ENCODE measurements around the gene RPLP2. TPM values are rescaled to one million over a fixed set of nuclear protein-coding genes. Genes with fewer than 3 reads are reported as not detected.

The RPLP2 gene
- total RNA-seq, 1 experiment from 2014 or later: 2,582 TPM

DNA sequence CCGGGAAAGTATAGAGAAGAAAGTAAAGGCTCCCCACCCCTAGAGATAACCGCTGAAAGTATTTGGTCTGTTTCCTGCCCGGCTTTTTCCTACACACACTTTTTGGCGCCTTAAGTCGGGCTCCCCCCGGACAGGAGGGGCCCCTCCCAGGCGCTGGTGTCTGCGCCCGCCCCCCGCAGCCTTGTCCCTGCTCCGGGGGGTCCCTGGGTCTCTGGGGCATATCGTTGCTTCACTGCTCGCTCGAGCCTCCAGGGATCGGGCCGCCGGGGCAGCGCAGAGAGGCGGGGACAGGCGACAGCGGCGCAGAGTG lies 17.0 kb downstream of the RPLP2 start:
- H3K9me3 Mint-ChIP-seq: no peaks in the 10 kb centered on the region
- peaks cover 24% of the 10 kb centered on the region for H3K27me3 Mint-ChIP-seq (ENCODE audit: low read depth)
- peak overlapping the region; percentile 70 for H3K4me3 Mint-ChIP-seq
- peaks cover 36% of the 10 kb centered on the region for H3K4me1 Mint-ChIP-seq
- no peak overlapping the region for H3K27ac Mint-ChIP-seq
- no peak for ATAC-seq
- POLR2A ChIA-PET: interaction anchor here (2.0 kb wide), 1 partner anchor 18 kb away, joined by 5 read pairs; the partner anchor contains the start of gene RPLP2
- DNase-seq (ENCODE audit: low spot score): no peak
- CTCF ChIA-PET: interaction anchor here (1.3 kb wide), 1 partner anchor 22 kb away, joined by 5 read pairs; no protein-coding TSS in a partner anchor
- H3K36me3 Mint-ChIP-seq: no peaks in the 10 kb centered on the region
- TF ChIP-seq ATF3 (CRISPR knock-in tag; conservative IDR thresholded peaks at IDR 0.05) (no peak), SP1 (CRISPR knock-in tag; conservative IDR thresholded peaks at IDR 0.05) (no peak), GABPB1 (CRISPR knock-in tag; IDR thresholded peaks at IDR 0.05) (no peak), JUN (CRISPR knock-in tag; IDR thresholded peaks at IDR 0.05) (no peak), CDX4 (CRISPR knock-in tag; IDR thresholded peaks at IDR 0.05; ENCODE audit: borderline replicate concordance) (no peak), ZNF423 (CRISPR knock-in tag; IDR thresholded peaks at IDR 0.05) (peak; percentile 48; the same call in 1 of the 2 replicates), E2F4 (CRISPR knock-in tag; IDR thresholded peaks at IDR 0.05; ENCODE audit: borderline replicate concordance, low read depth) (no peak)

- ChIA-PET POLR2A (interaction anchor here (1.1 to 4.7 kb wide), 4 partner anchors 8 to 18 kb away, joined by 4 to 38 read pairs (median 5); partner anchors contain the start of genes PNPLA2 and RPLP2), CTCF (interaction anchor here (0.8 to 7.7 kb wide), 5 partner anchors 9 to 49 kb away, joined by 3 to 82 read pairs (median 16); partner anchors contain the start of genes PNPLA2, POLR2L and TSPAN4)
- Mint-ChIP-seq H3K4me1 (peaks cover 39% of the 10 kb centered on the region), H3K27me3 (ENCODE audit: low read depth) (peaks cover 29% of the 10 kb centered on the region), H3K36me3 (no peaks in the 10 kb centered on the region), H3K4me3 (peak overlapping the region; percentile 76), H3K27ac (peak overlapping the region; percentile 58), H3K9me3 (no peaks in the 10 kb centered on the region)
- peak; percentile 7 for ATAC-seq
- DNase-seq (ENCODE audit: low spot score): peak; percentile 77
- peak; percentile 68; the same call in 1 of the 2 replicates for TF ChIP-seq SMAD3 (CRISPR knock-in tag; IDR thresholded peaks at IDR 0.05; ENCODE audit: borderline replicate concordance)
- TF ChIP-seq HMGXB4 (CRISPR knock-in tag; IDR thresholded peaks at IDR 0.05): peak; percentile 48; the same call in 1 of the 2 replicates
- peak; percentile 73; the same call in 1 of the 2 replicates for TF ChIP-seq ETV6 (CRISPR knock-in tag; IDR thresholded peaks at IDR 0.05)
- TF ChIP-seq EMX1 (CRISPR knock-in tag; IDR thresholded peaks at IDR 0.05): no peak
- TF ChIP-seq, protein P1, sequence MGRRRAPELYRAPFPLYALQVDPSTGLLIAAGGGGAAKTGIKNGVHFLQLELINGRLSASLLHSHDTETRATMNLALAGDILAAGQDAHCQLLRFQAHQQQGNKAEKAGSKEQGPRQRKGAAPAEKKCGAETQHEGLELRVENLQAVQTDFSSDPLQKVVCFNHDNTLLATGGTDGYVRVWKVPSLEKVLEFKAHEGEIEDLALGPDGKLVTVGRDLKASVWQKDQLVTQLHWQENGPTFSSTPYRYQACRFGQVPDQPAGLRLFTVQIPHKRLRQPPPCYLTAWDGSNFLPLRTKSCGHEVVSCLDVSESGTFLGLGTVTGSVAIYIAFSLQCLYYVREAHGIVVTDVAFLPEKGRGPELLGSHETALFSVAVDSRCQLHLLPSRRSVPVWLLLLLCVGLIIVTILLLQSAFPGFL (CRISPR knock-in tag; IDR thresholded peaks at IDR 0.05; ENCODE audit: borderline replicate concordance): no peak
- TF ChIP-seq ZBTB21 (CRISPR knock-in tag; IDR thresholded peaks at IDR 0.05; ENCODE audit: borderline replicate concordance): peak; percentile 47; the same call in 1 of the 2 replicates
- TF ChIP-seq RELA (CRISPR knock-in tag; IDR thresholded peaks at IDR 0.05; ENCODE audit: borderline replicate concordance): no peak; the same call in 1 of the 2 replicates
- 0 out of 2 replicates have a peak, but pooled peaks have one; percentile 56 for TF ChIP-seq FOXK1 (CRISPR knock-in tag; IDR thresholded peaks at IDR 0.05)
- TF ChIP-seq, protein P2, sequence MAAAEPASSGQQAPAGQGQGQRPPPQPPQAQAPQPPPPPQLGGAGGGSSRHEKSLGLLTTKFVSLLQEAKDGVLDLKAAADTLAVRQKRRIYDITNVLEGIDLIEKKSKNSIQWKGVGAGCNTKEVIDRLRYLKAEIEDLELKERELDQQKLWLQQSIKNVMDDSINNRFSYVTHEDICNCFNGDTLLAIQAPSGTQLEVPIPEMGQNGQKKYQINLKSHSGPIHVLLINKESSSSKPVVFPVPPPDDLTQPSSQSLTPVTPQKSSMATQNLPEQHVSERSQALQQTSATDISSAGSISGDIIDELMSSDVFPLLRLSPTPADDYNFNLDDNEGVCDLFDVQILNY (CRISPR knock-in tag; IDR thresholded peaks at IDR 0.05): peak; percentile 39; the same call in 1 of the 2 replicates
- peak; percentile 86 for TF ChIP-seq PRDM15 (CRISPR knock-in tag; IDR thresholded peaks at IDR 0.05)
- TF ChIP-seq, protein P3, sequence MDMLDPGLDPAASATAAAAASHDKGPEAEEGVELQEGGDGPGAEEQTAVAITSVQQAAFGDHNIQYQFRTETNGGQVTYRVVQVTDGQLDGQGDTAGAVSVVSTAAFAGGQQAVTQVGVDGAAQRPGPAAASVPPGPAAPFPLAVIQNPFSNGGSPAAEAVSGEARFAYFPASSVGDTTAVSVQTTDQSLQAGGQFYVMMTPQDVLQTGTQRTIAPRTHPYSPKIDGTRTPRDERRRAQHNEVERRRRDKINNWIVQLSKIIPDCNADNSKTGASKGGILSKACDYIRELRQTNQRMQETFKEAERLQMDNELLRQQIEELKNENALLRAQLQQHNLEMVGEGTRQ (CRISPR knock-in tag; IDR thresholded peaks at IDR 0.05): peak; percentile 42; the same call in 1 of the 2 replicates
- TF ChIP-seq, protein P4, sequence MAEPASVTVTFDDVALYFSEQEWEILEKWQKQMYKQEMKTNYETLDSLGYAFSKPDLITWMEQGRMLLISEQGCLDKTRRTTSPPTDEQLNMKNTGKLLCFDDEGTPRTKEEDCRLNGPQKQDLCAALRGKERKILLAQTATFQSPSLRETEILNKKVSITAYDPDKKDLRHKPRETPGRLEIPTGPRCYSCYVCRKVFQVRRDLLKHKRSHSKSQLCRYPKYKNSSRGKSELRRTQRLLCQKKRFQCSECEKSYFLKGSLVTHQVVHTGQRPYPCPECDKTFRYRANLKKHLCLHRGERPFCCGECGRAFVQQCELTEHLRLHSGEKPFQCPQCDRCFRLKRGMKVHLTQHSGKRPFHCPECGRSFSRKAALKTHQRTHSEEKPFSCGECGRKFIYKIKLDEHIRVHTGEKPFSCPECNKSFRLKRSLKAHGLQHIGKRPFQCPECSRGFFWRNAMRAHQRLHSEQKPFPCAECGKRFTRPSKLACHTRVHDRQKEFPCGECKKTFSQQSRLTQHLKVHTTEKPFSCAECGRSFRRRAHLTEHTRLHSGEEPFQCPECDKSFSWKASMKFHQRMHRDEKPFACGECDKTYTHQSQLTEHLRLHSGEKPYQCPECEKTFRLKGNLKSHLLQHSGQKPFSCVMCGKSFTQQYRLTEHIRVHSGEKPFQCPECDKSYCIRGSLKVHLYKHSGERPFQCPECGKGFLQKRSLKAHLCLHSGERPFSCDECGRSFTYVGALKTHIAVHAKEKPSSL (CRISPR knock-in tag; conservative IDR thresholded peaks at IDR 0.05): no peak
- 0 out of 2 replicates have a peak, but pooled peaks have one; percentile 49 for TF ChIP-seq GABPB1 (CRISPR knock-in tag; IDR thresholded peaks at IDR 0.05)
These were observed 17.6 kb downstream of the RPLP2 start for GRCh38 chr11:827146-827896.
